ENCODE results near the gene BCL2L15. TPM values are rescaled to one million over a fixed set of nuclear protein-coding genes. Genes with fewer than 3 reads are reported as not detected.

The BCL2L15 gene
- total RNA-seq, 4 donors from 2014 or later = 0.11 to 1.7 (median 0.78) TPM; not detected in 1

DNA sequence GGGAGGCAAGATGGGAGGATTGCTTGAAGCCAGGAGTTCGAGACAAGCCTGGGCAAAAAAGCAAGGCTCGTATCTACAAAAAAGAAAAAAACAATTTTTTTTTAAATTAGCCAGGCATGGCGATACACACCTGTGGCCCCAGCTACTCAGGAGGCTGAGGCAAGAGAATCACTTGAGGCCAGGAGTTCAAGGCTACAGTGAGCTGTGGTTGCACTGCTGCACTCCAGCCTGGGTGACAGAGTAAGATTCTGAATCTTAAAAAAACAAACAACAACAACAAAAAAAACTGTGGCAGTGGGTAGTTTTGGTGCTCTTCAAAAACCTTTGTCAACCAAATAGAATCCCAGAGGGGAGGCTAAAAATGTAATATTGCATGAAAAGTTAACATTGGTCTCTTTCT, 16.6 kb downstream of the BCL2L15 start:
- WGBS = 93% methylated on average over 3 of the region's 3 CpGs
- no peak overlapping the region for H3K4me3 ChIP-seq
- H3K27ac ChIP-seq (replicated peaks in 1 of 4) = no peak overlapping the region
- H3K9me3 ChIP-seq = no peaks in the 10 kb centered on the region
- TF ChIP-seq POLR2AphosphoS5 (IDR thresholded peaks at IDR 0.05) (no peak), POLR2A (IDR thresholded peaks at IDR 0.05; ENCODE audit: low read depth) (no peak), EP300 (IDR thresholded peaks at IDR 0.05) (no peak)
- TF ChIP-seq, protein P1, sequence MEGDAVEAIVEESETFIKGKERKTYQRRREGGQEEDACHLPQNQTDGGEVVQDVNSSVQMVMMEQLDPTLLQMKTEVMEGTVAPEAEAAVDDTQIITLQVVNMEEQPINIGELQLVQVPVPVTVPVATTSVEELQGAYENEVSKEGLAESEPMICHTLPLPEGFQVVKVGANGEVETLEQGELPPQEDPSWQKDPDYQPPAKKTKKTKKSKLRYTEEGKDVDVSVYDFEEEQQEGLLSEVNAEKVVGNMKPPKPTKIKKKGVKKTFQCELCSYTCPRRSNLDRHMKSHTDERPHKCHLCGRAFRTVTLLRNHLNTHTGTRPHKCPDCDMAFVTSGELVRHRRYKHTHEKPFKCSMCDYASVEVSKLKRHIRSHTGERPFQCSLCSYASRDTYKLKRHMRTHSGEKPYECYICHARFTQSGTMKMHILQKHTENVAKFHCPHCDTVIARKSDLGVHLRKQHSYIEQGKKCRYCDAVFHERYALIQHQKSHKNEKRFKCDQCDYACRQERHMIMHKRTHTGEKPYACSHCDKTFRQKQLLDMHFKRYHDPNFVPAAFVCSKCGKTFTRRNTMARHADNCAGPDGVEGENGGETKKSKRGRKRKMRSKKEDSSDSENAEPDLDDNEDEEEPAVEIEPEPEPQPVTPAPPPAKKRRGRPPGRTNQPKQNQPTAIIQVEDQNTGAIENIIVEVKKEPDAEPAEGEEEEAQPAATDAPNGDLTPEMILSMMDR (IDR thresholded peaks at IDR 0.05) = no peak
- no peaks in the 10 kb centered on the region for H3K36me3 ChIP-seq
- no peak for DNase-seq (ENCODE audit: extremely low spot score)
- no peaks in the 10 kb centered on the region for H3K27me3 ChIP-seq
- intact Hi-C loops (cut with DNase I) = no loop called here
- H3K4me1 ChIP-seq = no peaks in the 10 kb centered on the region

DNA sequence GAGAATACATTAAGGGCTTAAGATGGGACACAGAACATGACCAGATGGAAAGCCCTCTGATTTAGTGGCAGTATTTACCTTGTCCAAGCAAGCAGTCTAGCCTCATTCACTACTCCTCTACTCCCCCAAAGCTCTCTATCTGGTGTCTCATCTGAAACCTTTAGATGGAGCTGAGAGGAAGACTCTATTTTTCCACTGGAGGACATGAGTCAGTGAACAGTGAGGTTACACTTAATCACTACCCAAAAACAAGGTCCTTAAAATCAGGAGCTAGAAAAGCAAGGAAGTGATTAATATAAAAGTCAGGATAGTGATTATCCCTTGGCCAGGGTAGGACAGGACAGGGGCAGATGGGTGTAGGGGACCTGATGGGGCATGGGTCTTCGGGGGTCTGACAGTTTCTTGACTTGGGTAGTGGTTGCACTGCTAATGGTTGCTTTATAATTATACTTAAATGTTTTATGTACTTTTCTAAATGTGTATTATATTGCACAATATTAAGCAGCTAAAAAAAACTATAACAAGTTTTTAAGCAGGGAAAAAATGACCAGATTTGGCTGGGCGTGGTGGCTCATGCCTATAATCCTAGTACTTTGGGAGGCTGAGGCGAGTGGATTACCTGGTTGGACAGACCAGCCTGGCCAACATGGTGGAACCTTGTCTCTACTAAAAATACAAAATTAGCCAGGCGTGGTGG, 18.8 kb downstream of the BCL2L15 start:
- WGBS = 89% methylated on average over 4 of the region's 4 CpGs
- Histone ChIP-seq H3K27ac (replicated peaks in 1 of 4) (no peak overlapping the region), H3K9me3 (no peaks in the 10 kb centered on the region), H3K27me3 (no peaks in the 10 kb centered on the region), H3K36me3 (no peaks in the 10 kb centered on the region), H3K4me3 (no peak overlapping the region), H3K4me1 (no peaks in the 10 kb centered on the region)
- no peak for DNase-seq (ENCODE audit: extremely low spot score)
- no peak for TF ChIP-seq POLR2A (IDR thresholded peaks at IDR 0.05; ENCODE audit: low read depth)
- TF ChIP-seq, protein P1 (IDR thresholded peaks at IDR 0.05) = no peak
- TF ChIP-seq EP300 (IDR thresholded peaks at IDR 0.05) = no peak
- no peak for TF ChIP-seq POLR2AphosphoS5 (IDR thresholded peaks at IDR 0.05)
- intact Hi-C loops (cut with DNase I) = no loop called here

DNA sequence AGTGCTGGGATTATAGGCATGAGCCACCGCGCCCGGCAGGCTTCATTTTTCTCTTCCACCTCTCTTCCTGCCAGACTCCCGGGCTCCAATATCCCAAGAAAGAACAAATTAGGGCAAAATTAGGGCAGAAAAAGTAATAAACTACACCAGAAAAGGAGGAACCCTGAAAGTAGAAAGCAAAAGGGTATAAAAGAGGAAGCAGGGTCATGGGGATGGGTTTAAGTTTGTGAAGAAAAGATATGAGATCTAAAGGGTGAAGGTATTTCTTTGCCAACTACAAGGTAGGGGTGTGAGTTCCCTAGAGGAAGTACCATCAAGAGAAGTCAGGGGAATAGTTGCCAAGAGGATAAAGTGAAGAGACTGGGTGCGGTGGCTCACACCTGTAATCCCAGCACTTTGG, 25.7 kb downstream of the BCL2L15 start:
- intact Hi-C loops (cut with DNase I) = no loop called here
- 93% methylated on average over 5 of the region's 5 CpGs for WGBS
- no peak overlapping the region for H3K4me3 ChIP-seq
- no peaks in the 10 kb centered on the region for H3K9me3 ChIP-seq
- H3K4me1 ChIP-seq = no peaks in the 10 kb centered on the region
- no peak overlapping the region for H3K27ac ChIP-seq (replicated peaks in 1 of 4)
- H3K27me3 ChIP-seq = no peaks in the 10 kb centered on the region
- DNase-seq (ENCODE audit: extremely low spot score) = no peak
- H3K36me3 ChIP-seq = no peaks in the 10 kb centered on the region
- TF ChIP-seq, protein P1 (IDR thresholded peaks at IDR 0.05) = no peak
- TF ChIP-seq EP300 (IDR thresholded peaks at IDR 0.05) (no peak), POLR2A (IDR thresholded peaks at IDR 0.05; ENCODE audit: low read depth) (no peak), POLR2AphosphoS5 (IDR thresholded peaks at IDR 0.05) (no peak)

DNA sequence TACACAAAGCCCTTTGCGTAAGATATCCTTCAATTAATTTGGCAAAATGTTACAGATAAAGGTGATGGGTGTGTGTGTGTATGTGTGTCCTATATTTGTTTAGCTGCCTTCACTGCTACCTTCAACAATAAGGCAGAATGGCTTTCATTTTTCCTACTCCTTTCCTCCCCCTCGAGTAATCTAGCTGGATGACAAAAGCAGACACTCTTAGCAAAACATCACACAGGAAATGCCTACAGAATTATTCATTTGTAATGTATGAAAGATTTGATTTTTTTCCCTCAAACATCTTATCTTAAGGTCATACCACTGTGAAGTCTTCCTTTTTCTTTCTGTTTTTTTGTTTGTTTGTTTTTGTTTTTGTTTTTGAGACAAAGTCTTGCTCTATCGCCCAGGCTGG, 26.5 kb downstream of the BCL2L15 start:
- Histone ChIP-seq H3K4me3 (no peak overlapping the region), H3K27ac (replicated peaks in 1 of 4) (no peak overlapping the region), H3K36me3 (no peaks in the 10 kb centered on the region), H3K9me3 (no peaks in the 10 kb centered on the region), H3K27me3 (no peaks in the 10 kb centered on the region), H3K4me1 (no peaks in the 10 kb centered on the region)
- TF ChIP-seq POLR2A (IDR thresholded peaks at IDR 0.05; ENCODE audit: low read depth) (no peak), EP300 (IDR thresholded peaks at IDR 0.05) (no peak), POLR2AphosphoS5 (IDR thresholded peaks at IDR 0.05) (no peak)
- TF ChIP-seq, protein P1 (IDR thresholded peaks at IDR 0.05) = no peak
- no peak for DNase-seq (ENCODE audit: extremely low spot score)
- intact Hi-C loops (cut with DNase I) = no loop called here
- WGBS = 61% methylated on average over 3 of the region's 3 CpGs

Data from esophagus muscularis mucosa (tissue), 4 donors.